Right forelimb (tissue), 1 donor: ENCODE data around the gene LARP6.
A peak's percentile ranks its signal among the peaks of the same experiment; 100 is the strongest.
"Not testable (repeated sequence)": the region's sequence is repeated elsewhere in the genome, so short reads cannot be mapped to it uniquely, and the experiment has no call there.

Experiments
- DNase-seq: peaks from one replicate; pipeline ENCODE4 v3.0.0-alpha.2; 2018

The LARP6 gene

GRCh38 chr15:70858614-70859321 lies 4.8 kb upstream of the LARP6 start:
- DNase-seq, result not testable (repeated sequence)

- DNase-seq, result no peak
Observed at GRCh38 chr15:70857562-70858285, 3.8 kb upstream of the LARP6 start.

- peak; percentile 67 for DNase-seq
Observed at GRCh38 chr15:70856884-70857561, 3.1 kb upstream of the LARP6 start.

- no peak for DNase-seq
Observed at GRCh38 chr15:70856177-70856883, 2.4 kb upstream of the LARP6 start.

- DNase-seq, result no peak
Observed at GRCh38 chr15:70855764-70856163, 1.8 kb upstream of the LARP6 start.

GRCh38 chr15:70854666-70854976 lies 664 bp upstream of the LARP6 start:
- no peak for DNase-seq

GRCh38 chr15:70853318-70853972 lies 512 bp downstream of the LARP6 start:
- peak; percentile 73 for DNase-seq

GRCh38 chr15:70852501-70853317 lies 1.2 kb downstream of the LARP6 start:
- DNase-seq, result no peak

GRCh38 chr15:70851889-70852288 lies 2.1 kb downstream of the LARP6 start:
- DNase-seq, result no peak

GRCh38 chr15:70845602-70846360 lies 8.2 kb downstream of the LARP6 start:
- DNase-seq, result no peak

- DNase-seq, result no peak
Observed at GRCh38 chr15:70837476-70837875, 16.5 kb downstream of the LARP6 start.

- DNase-seq, result no peak
Observed at GRCh38 chr15:70835841-70836240, 18.1 kb downstream of the LARP6 start.

- no peak for DNase-seq
Observed at GRCh38 chr15:70835415-70835814, 18.5 kb downstream of the LARP6 start.

GRCh38 chr15:70834999-70835398 lies 19.0 kb downstream of the LARP6 start:
- DNase-seq, result no peak

- peak; percentile 72 for DNase-seq
Observed at GRCh38 chr15:70833861-70834765, 19.8 kb downstream of the LARP6 start.

- DNase-seq, result no peak
Observed at GRCh38 chr15:70833422-70833821, 20.5 kb downstream of the LARP6 start.

- DNase-seq, result no peak
Observed at GRCh38 chr15:70832176-70832575, 21.8 kb downstream of the LARP6 start.

GRCh38 chr15:70831094-70831911 lies 22.7 kb downstream of the LARP6 start:
- DNase-seq, result no peak

GRCh38 chr15:70830615-70831014 lies 23.3 kb downstream of the LARP6 start:
- no peak for DNase-seq
